HG03103 (cell line): Measurements from ENCODE around the gene DPAGT1.
"Not testable (repeated sequence)": the region's sequence is repeated elsewhere in the genome, so short reads cannot be mapped to it uniquely, and the experiment has no call there.

Experiments
- ATAC-seq: cut with Tn5 transposase; IDR thresholded peaks from one replicate; pipeline ENCODE4 v1.9.1; 2021; ENCODE audit warnings: low read depth; ENCODE audit not compliant: unreplicated experiment

DPAGT1 gene

GRCh38 chr11:119101759-119102423, at the start of gene DPAGT1:
DPAGT1 (minus strand) TSS chr11:119101853; CDS start chr11:119101655, 198 bp downstream.
- ATAC-seq: peak; percentile 81

GRCh38 chr11:119149786-119150275, 48.2 kb upstream of the DPAGT1 start:
- no peak for ATAC-seq

- ATAC-seq: no peak
Observed at GRCh38 chr11:119149018-119149785, 47.5 kb upstream of the DPAGT1 start, which contains the start of gene ABCG4. ABCG4 (plus strand) TSS chr11:119149052; CDS start chr11:119149966, 914 bp downstream.

- ATAC-seq: no peak
Observed at GRCh38 chr11:119148720-119149017, 47.0 kb upstream of the DPAGT1 start.

GRCh38 chr11:119147604-119148333, 46.1 kb upstream of the DPAGT1 start:
- no peak for ATAC-seq

GRCh38 chr11:119145551-119145950, 43.9 kb upstream of the DPAGT1 start:
- ATAC-seq: no peak

- peak; percentile 61 for ATAC-seq
Observed at GRCh38 chr11:119144825-119145486, 43.3 kb upstream of the DPAGT1 start.

GRCh38 chr11:119139276-119139675, 37.6 kb upstream of the DPAGT1 start:
- ATAC-seq: not testable (repeated sequence)

- ATAC-seq: no peak
Observed at GRCh38 chr11:119134389-119134978, 32.8 kb upstream of the DPAGT1 start.

- ATAC-seq: no peak
Observed at GRCh38 chr11:119130662-119131061, 29.0 kb upstream of the DPAGT1 start.

- no peak for ATAC-seq
Observed at GRCh38 chr11:119126675-119127268, 25.1 kb upstream of the DPAGT1 start.

- no peak for ATAC-seq
Observed at GRCh38 chr11:119125821-119126220, 24.2 kb upstream of the DPAGT1 start.

GRCh38 chr11:119121811-119122124, 20.1 kb upstream of the DPAGT1 start:
- no peak for ATAC-seq

GRCh38 chr11:119121008-119121810, 19.6 kb upstream of the DPAGT1 start, which contains the start of gene HINFP:
HINFP (plus strand) TSS chr11:119121580; CDS start chr11:119126945, 5,365 bp downstream.
- ATAC-seq: peak; percentile 94

GRCh38 chr11:119120639-119121007, 19.0 kb upstream of the DPAGT1 start:
- ATAC-seq: no peak

- no peak for ATAC-seq
Observed at GRCh38 chr11:119118946-119119345, 17.3 kb upstream of the DPAGT1 start.

GRCh38 chr11:119118227-119118626, 16.6 kb upstream of the DPAGT1 start:
- no peak for ATAC-seq

GRCh38 chr11:119117004-119117706, 15.5 kb upstream of the DPAGT1 start:
- ATAC-seq: no peak

GRCh38 chr11:119116601-119117000, 14.9 kb upstream of the DPAGT1 start:
- ATAC-seq: no peak
